HL-60/S4 treated with retinoic acid at 250 ng/mL for 4 days and 3 days (cell line): ENCODE results near the gene CISD2.
"Not testable (repeated sequence)": the region's sequence is repeated elsewhere in the genome, so short reads cannot be mapped to it uniquely, and the experiment has no call there.

Experiments
- in situ Hi-C: fragments of 300-500 bp; cut with MboI; formaldehyde crosslinking; loops from 2 replicates; pipeline ENCODE4 v1.7.0; 2022; ENCODE audit warnings: low sequenced_read_pairs

The CISD2 gene

GRCh38 chr4:102849579-102850104 is 19.1 kb upstream of the CISD2 start:
- in situ Hi-C loops: no loop called here

- in situ Hi-C loops: no loop called here
Measured at GRCh38 chr4:102850370-102850769, 18.4 kb upstream of the CISD2 start.

GRCh38 chr4:102858828-102859464 is 9.8 kb upstream of the CISD2 start:
- in situ Hi-C loops: no loop called here

GRCh38 chr4:102860611-102861324 is 8.0 kb upstream of the CISD2 start:
- in situ Hi-C loops: no loop called here

GRCh38 chr4:102862016-102862415 is 6.8 kb upstream of the CISD2 start:
- in situ Hi-C loops: no loop called here

- in situ Hi-C loops: no loop called here
Measured at GRCh38 chr4:102862747-102863146, 6.0 kb upstream of the CISD2 start.

- in situ Hi-C loops: not testable (repeated sequence)
Measured at GRCh38 chr4:102865327-102865726, 3.5 kb upstream of the CISD2 start.

GRCh38 chr4:102867278-102868152 is 1.3 kb upstream of the CISD2 start:
- in situ Hi-C loops: no loop called here

- in situ Hi-C loops: no loop called here
Measured at GRCh38 chr4:102868153-102868780, 525 bp upstream of the CISD2 start.

GRCh38 chr4:102869569-102870197 is 891 bp downstream of the CISD2 start:
- in situ Hi-C loops: no loop called here

- in situ Hi-C loops: no loop called here
Measured at GRCh38 chr4:102871772-102872171, 3.0 kb downstream of the CISD2 start.

GRCh38 chr4:102877477-102878106 is 8.8 kb downstream of the CISD2 start:
- in situ Hi-C loops: not testable (repeated sequence)

- in situ Hi-C loops: not testable (repeated sequence)
Measured at GRCh38 chr4:102878349-102878748, 9.6 kb downstream of the CISD2 start.

GRCh38 chr4:102878901-102879300 is 10.1 kb downstream of the CISD2 start:
- in situ Hi-C loops: no loop called here

- in situ Hi-C loops: no loop called here
Measured at GRCh38 chr4:102881343-102881742, 12.6 kb downstream of the CISD2 start.

GRCh38 chr4:102883278-102883677 is 14.5 kb downstream of the CISD2 start:
- in situ Hi-C loops: no loop called here

- in situ Hi-C loops: not testable (repeated sequence)
Measured at GRCh38 chr4:102888570-102888969, 19.8 kb downstream of the CISD2 start.

GRCh38 chr4:102889866-102890265 is 21.1 kb downstream of the CISD2 start:
- in situ Hi-C loops: not testable (repeated sequence)

GRCh38 chr4:102896547-102896946 is 27.8 kb downstream of the CISD2 start:
- in situ Hi-C loops: not testable (repeated sequence)

GRCh38 chr4:102897610-102898009 is 28.8 kb downstream of the CISD2 start:
- in situ Hi-C loops: not testable (repeated sequence)
